22Rv1 (cell line): ENCODE measurements around the gene GTF3C2.

ENCODE experiments used
- ZFX ChIP-seq: fragments of 450-650 bp; IDR thresholded peaks from 2 replicates; pipeline ENCODE4 v1.6.1; 2017; ENCODE audit warnings: antibody characterized with exemption, borderline replicate concordance
- TF ChIP-seq, protein P1 (sequence below): fragments of 450-650 bp; IDR thresholded peaks from 2 replicates; pipeline ENCODE4 v1.5.1; 2017; ENCODE audit warnings: mild to moderate bottlenecking

DNA sequence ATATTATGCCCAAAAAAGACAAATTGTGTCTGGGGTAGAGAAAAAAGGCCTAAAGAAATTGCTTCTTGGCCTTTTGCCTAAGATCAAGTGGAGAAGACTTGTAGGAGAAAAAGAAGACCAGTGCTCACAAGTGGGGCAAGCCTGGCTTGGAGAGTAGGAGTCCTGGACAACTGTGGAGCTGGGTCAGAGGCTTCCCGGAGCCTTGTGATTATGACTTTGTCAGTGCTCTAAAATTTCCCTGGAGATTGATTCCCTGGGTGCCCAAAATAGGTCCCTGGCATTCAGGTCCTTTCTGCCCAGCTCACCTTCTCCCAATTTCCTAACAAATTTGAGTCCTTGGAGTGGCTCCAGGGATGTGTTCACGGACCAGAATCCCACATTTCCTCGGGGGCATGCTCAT lies 75.1 kb downstream of the GTF3C2 start:
- TF ChIP-seq, protein P1, sequence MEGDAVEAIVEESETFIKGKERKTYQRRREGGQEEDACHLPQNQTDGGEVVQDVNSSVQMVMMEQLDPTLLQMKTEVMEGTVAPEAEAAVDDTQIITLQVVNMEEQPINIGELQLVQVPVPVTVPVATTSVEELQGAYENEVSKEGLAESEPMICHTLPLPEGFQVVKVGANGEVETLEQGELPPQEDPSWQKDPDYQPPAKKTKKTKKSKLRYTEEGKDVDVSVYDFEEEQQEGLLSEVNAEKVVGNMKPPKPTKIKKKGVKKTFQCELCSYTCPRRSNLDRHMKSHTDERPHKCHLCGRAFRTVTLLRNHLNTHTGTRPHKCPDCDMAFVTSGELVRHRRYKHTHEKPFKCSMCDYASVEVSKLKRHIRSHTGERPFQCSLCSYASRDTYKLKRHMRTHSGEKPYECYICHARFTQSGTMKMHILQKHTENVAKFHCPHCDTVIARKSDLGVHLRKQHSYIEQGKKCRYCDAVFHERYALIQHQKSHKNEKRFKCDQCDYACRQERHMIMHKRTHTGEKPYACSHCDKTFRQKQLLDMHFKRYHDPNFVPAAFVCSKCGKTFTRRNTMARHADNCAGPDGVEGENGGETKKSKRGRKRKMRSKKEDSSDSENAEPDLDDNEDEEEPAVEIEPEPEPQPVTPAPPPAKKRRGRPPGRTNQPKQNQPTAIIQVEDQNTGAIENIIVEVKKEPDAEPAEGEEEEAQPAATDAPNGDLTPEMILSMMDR, result no peak
- TF ChIP-seq ZFX, result no peak
